Measurements from ENCODE around the gene TENM3.

DNA sequence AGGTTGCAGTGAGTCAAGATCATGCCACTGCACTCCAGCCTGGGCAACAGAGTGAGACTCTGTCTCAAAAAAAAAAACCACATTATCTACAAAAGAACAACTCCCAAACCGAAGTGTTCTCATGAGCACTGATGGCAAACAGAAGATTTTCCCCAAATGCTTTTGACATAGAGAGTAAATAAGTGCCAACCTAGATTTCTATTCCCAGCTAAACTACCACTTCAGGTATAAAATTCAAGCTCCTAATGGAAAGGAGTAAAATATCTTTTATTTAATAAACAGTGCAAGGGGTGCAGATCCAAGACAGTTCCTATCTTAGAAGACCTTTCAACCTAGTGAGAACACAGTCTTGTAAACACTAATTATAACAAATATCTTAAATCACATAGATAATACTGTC, 170.3 kb downstream of the TENM3 start:
- no peak for TF ChIP-seq EZH2 (IDR thresholded peaks at IDR 0.05)
- no peak for TF ChIP-seq POLR2AphosphoS5 (IDR thresholded peaks at IDR 0.05; ENCODE audit: borderline replicate concordance, low read depth, low read length)
- no peak for TF ChIP-seq FOXP2 (optimal IDR thresholded peaks at IDR 0.05; ENCODE audit: control extremely low read depth, extremely low read length, insufficient read depth)
